Left cardiac atrium (tissue), 4 donors: ENCODE results near the gene TERB2. TPM values are rescaled to one million over a fixed set of nuclear protein-coding genes. Genes with fewer than 3 reads are reported as not detected.
"Not testable (repeated sequence)": the region's sequence is repeated elsewhere in the genome, so short reads cannot be mapped to it uniquely, and the experiment has no call there.

Experiments
- ATAC-seq, 2 donors: fragments of 200-7000 bp; cut with Tn5 transposase; one replicate each; pipeline ENCODE4 v1.9.1; 2020; ENCODE audit warnings: mild to moderate bottlenecking in 2 of 2, moderate library complexity in 2 of 2
- DNase-seq: peaks from one replicate; pipeline ENCODE4 v3.0.0-alpha.2; 2020
- intact Hi-C, 2 donors: fragments of 100-400 bp; cut with DNase I; formaldehyde crosslinking; loops; one replicate each; pipeline versions ENCODE4 v1.14.1 to v1.15.1; 2022 to 2023
- long read RNA-seq: library from polyadenylated mRNA; unstranded; transcript quantifications from one replicate; pipeline ENCODE4 v2.0.0, GENCODE V29; 2021
- total RNA-seq, 2 donors: library from RNA; stranded (reverse); fragmentation: NEBNext Ultra II Directional; extraction: Animal tissue kit (Norgen Biotek cat#: 25700); gene quantifications; one replicate each; pipeline ENCODE4 v1.2.1, GENCODE V29; 2021
- donor health status: DM: no; HTN: yes; CAD: no.
- donor health status: DM: no; HTN: yes; CAD: no; lungs with severe emphysema.
- donor health status: DM: yes; HTN: yes; CAD: no.
- donor health status: Dilated cardiomyopathy.

Gene TERB2, protein sequence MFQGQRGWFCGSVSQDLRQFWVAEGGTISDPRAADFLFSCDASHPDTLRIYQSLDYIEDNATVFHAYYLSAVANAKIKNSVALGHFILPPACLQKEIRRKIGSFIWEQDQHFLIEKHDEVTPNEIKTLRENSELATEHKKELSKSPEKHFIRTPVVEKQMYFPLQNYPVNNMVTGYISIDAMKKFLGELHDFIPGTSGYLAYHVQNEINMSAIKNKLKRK
- total RNA-seq, result not detected
- long read RNA-seq, result 0 reads

DNA sequence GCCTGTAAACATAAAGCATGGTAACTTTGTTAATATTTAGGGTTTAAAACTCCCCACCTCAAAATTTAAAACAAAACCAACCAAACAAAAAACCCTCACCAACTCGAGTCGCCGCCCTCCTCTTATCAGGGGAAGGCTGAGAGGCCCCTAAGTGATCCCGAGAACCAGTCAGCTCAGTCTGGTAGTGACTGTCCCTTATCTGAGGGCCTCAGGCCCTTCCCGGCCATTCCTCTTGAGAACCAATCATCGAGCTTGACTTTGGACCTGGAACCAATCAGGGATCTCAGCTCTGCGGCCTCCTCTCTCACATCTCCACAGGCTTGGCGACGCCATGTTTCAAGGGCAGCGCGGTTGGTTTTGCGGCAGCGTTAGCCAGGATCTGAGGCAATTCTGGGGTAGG, at the start of gene TERB2:
TERB2 (plus strand) TSS at position 300 of the 400 bp plus-strand sequence; CDS start at position 332, 32 bp downstream.
- no peak for DNase-seq
- ATAC-seq, result no peak
- intact Hi-C loops, result no loop called here

DNA sequence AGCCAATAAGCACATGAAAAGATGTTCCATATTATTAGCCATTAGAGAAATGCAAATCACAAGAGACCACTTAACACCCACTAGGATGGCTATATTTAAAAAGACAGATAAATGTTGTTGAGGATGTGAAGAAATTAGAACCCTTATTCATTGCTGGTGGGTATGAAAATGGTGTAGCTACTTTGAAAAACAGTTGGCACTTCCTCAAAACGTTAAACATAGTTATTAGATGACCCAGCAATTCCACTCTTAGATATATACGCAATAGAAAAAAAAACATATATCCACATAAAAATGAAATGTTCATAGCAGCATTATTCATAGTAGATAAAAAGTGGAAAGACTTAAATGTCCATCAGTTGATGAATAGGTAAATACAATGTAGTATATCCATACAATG, 47.1 kb upstream of the TERB2 start:
- intact Hi-C loops, result no loop called here
- no peak for ATAC-seq
- no peak for DNase-seq

DNA sequence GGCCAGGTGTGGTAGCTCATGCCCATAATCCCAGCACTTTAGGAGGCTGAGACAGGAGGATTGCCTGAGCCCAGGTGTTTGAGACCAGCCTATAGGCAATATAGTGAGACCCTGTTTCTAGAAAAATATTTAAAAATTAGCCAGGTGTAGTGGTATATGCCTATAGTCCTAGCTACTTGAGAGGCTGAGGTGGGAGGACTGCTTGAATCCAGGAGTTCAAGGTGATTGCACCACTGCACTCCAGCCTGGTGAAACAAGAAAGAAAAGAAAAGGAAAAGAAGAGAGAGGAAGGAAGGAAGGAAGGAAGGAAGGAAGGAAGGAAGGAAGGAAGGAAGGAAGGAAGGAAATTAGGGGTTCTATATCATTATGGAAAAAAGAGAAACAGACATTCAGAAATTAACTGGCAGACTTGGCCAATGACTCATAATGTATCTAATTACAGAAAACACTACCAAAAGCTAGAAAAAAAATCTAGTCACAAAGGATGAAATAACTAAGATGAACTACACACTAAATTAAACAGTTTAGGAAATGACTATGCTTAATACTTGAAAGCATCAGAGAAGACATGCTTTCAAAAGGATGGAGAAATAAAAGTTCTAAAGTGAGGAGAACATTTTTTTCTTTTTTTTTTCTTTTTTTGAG, 45.4 kb upstream of the TERB2 start:
- ATAC-seq, result no peak
- DNase-seq, result no peak
- intact Hi-C loops, result no loop called here

DNA sequence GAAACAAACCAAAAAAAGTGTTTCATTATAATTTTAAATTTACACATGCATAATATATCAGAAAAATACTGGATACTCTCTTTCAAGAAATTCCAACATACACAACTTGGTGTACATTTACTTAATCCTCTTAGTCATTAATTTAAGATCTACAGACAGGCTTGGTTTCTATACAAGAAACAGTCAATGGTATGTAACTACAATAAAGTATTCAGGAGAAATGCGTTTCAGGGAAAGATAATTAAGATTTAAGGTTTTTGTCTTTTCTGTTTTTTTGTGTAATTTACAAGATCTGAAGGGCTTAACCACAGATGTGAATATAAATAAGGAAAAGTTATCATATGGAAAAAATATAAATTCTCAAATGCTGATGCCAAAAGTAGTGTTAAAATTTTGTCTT, 44.3 kb upstream of the TERB2 start:
- ATAC-seq, intact Hi-C loops, DNase-seq: not testable (repeated sequence)

DNA sequence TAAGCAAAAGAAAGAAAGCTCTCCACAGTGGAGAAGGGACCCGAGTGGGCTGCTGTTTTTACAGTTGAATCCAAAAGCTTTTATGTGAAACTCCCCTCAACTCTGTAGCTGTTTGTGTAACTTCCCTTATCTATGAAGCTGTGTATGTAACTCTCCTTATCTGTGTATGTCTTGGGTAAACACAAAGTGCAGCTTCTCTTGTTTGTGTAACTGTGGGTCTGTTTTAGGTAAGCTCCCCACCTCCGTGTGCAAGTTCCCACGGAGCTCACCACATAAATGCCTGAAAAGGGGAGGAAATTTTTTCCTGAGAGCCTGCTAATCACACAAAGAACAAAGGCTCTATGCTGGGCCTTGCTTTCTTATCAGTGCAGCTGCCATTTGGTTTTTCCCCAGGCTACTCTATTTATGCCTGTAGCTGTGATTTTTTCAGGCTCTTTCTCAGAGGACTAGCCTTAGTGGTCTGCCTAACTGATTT, 43.5 kb upstream of the TERB2 start:
- ATAC-seq, intact Hi-C loops, DNase-seq: not testable (repeated sequence)

DNA sequence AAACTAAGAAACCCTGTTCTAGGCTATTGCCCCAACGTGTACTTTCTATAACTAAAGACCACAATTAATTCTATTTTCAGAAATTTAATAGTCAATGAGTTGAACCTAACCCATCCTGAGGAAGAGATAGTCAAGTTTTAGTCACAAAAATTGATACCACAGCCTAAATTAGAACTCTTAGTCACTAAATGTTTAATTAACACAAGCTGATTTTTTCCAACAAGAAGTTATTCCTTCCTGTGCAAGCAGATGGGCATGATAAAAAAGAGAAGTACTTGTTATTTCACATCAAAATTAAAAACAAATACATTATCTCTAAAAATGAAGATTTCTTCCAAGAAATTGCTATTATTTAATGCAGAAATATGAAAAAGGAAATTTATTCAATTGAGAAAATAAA, 38.4 kb upstream of the TERB2 start:
- ATAC-seq (no peak), DNase-seq (no peak)
- intact Hi-C loops, result no loop called here

DNA sequence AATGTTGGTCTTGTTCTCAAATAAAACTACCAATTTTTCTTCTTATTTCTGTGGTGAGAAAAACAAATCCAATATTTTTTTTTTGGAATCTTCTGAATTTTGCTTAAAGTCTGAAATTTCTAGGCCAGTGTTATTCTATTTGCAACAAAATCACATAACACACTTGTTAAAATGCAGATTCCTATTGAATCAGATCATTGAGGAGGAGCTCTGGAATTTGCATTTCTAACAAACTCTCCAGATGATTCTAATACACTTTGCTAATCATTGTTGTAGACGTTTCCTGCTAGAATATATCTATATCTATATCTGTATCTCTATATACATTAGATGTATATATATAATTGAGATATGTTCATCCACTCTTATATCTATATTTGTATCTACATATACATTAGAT, 27.8 kb upstream of the TERB2 start:
- intact Hi-C loops, DNase-seq, ATAC-seq: not testable (repeated sequence)

DNA sequence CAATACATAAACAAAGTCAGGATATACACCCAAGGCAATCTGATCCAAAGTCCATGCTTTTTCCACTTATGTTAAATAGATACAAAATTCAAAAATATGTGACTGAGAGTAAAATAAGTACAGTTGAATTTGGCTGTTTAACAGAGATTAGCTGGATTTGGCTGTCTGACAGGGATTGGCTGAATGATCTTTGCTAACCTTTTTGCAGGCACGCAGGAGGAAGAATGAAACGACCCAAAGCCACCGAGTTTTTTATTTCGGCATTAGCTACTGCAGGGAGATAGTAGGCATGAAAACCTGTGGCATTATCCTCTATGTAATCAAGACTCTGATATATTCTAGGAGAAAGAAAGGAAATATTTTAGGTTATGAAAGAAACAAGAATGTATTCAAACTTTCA, 26.2 kb upstream of the TERB2 start:
- DNase-seq, intact Hi-C loops, ATAC-seq: not testable (repeated sequence)

DNA sequence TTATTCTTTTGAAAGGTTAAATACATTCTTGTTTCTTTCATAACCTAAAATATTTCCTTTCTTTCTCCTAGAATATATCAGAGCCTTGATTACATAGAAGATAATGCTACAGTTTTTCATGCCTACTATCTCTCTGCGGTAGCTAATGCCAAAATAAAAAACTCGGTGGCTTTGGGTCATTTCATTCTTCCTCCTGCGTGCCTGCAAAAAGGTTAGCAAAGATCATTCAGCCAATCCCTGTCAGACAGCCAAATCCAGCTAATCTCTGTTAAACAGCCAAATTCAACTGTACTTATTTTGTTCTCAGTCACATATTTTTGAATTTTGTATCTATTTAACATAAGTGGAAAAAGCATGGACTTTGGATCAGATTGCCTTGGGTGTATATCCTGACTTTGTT, 1.8 kb downstream of the TERB2 start:
- intact Hi-C loops, DNase-seq, ATAC-seq: not testable (repeated sequence)

DNA sequence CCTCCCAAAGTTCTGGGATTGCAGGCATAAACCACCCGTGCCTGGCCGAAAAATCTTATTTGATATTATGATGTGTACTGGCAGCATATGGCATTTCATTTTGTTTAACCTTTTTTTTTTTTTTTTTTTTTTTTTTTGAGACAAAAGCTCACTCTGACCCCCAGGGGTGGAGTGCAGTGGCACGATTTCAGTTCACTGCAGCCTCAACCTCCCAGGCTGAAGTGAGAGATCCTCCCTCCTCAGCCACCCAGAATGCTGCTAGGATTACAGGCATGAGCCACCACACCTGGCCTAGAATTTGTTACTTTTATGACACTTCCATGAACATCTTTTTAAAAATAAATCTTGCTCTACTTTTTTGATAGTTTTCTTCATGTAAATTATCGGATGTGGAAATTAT, 12.0 kb downstream of the TERB2 start:
- DNase-seq (no peak), ATAC-seq (no peak)
- intact Hi-C loops, result loop anchor here in 1 of 2 donors (5.0 kb wide), 1 partner anchor 69 kb away; no protein-coding TSS in a partner anchor

DNA sequence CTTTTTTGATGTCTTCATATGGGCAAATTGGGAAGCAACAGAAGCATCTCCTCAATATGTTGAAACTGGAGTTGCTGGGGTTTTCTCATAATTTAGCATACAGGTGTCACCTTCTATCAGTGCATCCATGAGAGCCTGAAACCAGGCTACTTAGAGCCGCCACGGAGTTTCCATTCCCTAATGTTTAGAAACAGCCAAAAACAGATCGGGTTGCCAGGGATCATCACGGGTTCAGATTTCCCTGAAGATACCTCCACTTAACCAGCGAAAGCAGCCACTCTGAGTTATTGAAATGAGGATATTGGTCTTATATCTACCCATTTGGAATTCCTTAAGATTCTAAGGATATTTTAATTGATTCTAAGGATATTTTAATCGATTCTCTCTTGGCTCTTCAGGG, 14.5 kb downstream of the TERB2 start:
- DNase-seq, result no peak
- intact Hi-C loops, result no loop called here

DNA sequence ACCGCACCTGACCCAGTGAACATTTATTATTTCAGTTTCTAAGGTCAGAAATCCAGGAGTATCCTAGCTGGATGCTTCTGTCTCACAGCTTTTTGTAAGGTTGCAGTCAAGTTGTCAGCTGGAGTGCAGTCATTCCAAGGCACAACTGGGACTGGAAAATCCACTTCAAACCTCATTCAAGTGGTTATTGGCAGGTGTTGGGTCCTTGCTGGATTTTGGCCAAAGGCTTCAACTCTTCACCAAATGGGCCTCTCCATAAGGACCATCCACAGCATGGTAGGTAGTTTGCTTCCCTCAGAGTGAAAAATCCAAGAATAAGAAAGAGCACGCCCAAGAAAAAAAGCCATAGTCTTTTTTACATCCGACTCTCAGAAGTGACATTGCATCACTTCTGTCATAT, 19.7 kb downstream of the TERB2 start:
- DNase-seq, ATAC-seq, intact Hi-C loops: not testable (repeated sequence)

More for the DNA sequence above, 14.5 kb downstream of the TERB2 start:
- ATAC-seq, result no peak

DNA sequence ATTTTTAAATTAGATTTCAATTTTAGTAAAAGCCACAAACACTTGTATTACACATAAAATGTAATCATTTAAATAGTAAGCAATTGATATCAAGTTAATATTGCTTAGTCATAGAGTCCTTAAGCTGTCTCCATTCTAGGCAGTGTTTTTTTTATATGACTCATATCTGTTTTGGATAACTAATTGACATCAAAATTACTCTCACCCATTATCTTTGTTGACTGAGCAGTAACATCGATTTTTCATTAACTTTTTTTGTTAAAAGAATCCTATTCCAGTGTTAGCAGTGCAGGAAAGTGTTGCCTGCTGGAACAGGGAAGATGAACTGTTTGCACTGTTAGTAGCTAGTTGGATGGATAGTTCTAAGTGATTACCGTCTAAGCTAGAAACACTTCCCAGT, 21.3 kb downstream of the TERB2 start:
- DNase-seq, intact Hi-C loops, ATAC-seq: not testable (repeated sequence)

DNA sequence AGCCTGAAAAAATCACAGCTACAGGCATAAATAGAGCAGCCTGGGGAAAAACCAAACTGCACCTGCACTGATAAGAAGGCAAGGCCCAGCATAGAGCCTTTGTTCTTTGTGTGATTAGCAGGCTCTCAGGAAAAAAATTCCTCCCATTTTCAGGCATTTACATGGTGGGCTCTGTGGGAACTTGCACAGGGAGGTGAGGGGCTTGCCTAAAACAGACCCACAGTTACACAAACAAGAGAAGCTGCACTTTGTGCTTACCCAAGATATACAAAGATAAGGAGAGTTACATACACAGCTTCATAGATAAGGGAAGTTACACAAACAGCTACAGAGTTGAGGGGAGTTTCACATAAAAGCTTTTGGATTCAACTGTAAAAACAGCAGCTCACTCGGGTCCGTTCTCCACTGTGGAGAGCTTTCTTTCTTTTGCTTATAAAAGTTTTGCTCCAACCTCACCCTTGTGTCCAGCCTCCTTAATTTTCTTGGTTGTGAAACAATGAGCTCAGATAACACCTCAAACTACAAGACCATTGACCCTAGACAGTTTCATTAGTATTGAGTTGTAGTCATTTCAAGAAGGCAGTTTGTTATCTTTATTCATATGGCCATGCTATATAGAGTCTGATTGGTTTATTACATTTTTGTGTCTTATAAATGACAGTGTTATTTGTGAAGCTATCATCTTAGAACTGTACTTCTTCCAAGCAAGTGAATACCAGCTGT, 23.3 kb downstream of the TERB2 start:
- not testable (repeated sequence) for ATAC-seq, DNase-seq
- intact Hi-C loops, result loop anchor here in 1 of 2 donors (5.0 kb wide), 1 partner anchor 48 kb away; no protein-coding TSS in a partner anchor

DNA sequence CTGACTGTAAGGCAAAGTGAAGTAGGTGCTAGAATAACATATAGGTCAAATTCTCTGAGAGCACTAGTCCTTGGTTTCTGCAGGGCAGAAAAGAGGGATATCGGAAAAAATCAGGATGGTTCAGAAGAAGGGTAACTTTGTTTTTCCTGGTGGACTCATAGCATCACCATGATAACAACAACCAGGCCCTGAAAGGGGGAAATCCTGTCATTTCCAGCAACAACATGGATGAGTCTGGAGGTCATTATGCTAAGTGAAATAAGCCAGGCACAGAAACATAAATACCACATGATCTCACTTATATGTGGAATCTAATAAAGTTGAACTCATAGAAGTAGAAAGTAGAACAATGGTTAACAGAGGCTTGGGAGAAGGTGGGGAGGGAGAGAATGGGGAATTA, 27.7 kb downstream of the TERB2 start:
- not testable (repeated sequence) for DNase-seq, ATAC-seq
- intact Hi-C loops, result loop anchor here in 1 of 2 donors (5.0 kb wide), 1 partner anchor 43 kb away; no protein-coding TSS in a partner anchor

DNA sequence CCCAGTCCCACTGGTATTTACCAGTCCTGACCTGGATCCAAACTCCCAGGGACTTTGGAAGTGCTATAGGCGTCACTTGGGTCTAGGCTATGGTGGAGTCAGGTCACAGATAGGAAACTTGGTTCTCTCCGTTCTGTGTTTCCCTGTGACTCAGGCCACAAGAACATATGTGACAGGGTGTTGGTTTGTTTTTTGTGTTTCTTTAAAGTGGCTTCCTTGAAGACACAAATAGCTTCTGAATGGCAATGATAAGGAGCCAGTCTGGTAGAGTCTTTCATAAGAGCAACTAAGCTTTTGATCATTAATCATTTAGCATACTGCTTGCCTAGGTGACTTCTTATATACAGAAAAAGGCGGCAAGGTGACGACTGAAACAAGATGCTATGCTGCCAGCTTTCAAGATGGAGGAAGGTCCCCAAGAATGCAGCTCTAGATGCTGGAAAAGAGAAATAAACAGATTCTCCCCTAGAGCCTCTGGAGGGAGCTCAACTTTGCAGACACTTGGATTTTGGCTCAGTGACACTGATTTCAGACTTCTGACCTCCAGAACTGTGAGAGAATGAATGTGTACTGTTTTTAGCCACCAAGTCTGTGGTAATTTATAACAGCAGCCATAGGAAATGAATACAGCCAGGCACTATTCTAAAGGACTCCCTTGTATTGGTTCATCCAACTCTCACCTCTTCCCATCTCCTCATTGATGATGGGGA, 30.0 kb downstream of the TERB2 start:
- DNase-seq, intact Hi-C loops, ATAC-seq: not testable (repeated sequence)

DNA sequence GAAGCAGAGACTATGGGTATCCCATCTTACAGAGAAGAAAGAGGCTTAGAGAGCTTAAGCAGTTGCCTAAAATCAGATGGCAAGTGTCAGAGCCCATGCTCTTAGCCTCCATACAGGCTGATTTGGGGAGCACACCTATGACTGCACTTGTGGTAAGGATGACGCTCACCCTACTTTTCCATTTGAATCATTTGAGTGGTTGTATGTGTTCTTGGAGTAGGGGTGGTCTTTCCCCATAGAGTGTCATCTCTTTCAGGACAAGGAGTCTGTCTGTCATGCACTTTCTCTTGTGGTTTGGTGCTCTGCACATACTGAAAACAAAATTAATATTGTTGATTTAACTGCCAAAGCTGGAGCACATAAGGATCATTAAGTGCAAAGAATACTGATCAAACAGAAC, 31.2 kb downstream of the TERB2 start:
- ATAC-seq, DNase-seq, intact Hi-C loops: not testable (repeated sequence)

DNA sequence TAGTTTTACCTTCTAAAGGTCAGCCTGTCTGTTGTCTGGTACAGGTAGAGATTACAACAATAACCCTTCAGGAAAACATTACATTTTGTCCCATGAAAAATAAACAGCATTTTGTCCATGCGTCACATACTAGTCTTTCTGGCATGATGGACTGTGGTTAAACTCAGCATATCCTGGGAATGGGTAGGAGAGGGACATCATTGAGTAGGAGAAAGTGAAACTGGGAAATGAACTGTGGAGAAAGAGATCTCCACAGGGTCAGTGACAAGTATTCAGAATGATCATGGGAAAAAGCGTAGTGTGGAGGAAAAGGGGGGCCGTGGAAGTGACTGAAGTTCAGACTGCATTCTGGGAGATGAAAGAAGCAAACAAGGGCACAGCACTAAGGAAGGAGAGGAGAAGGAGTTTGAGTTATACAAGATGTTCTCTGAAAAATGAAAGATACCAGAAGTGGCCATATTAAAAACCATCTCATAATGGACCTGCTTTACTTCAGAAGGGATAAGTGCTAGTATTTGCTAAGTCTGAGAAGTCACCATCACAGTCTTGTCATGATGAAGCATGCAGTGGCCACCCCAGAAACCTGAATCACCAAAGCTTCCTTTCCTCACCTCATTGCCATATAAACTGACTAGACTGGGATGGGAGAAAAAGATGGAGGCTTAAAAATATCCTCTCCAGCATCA, 31.8 kb downstream of the TERB2 start:
- intact Hi-C loops, DNase-seq, ATAC-seq: not testable (repeated sequence)
